ENCODE measurements around the gene DET1.
"Not testable (repeated sequence)": the region's sequence is repeated elsewhere in the genome, so short reads cannot be mapped to it uniquely, and the experiment has no call there.

Gene DET1

GRCh38 chr15:88541709-88542341, 4.7 kb downstream of the DET1 start:
- 91 to 94% methylated on average over 16 of the region's 16 CpGs for WGBS, 2 experiments
- H3K4me1 ChIP-seq (ENCODE audit: control insufficient read depth, insufficient read depth, low read length): peaks cover 3% of the 10 kb centered on the region
- H3K9me3 ChIP-seq (ENCODE audit: control insufficient read depth, low read length): no peaks in the 10 kb centered on the region
- H3K36me3 ChIP-seq (ENCODE audit: control insufficient read depth, insufficient read depth, low read length): no peaks in the 10 kb centered on the region
- no peaks in the 10 kb centered on the region for H3K27me3 ChIP-seq (ENCODE audit: control insufficient read depth, insufficient read depth, low read length, poor library complexity, severe bottlenecking)
- H3K4me3 ChIP-seq (ENCODE audit: insufficient read depth, low read depth, low read length): no peak overlapping the region
- H3K27ac ChIP-seq (ENCODE audit: insufficient read depth, low read depth, low read length, poor library complexity, severe bottlenecking): no peak overlapping the region

GRCh38 chr15:88541111-88541510, 5.4 kb downstream of the DET1 start:
- H3K36me3 ChIP-seq (ENCODE audit: control insufficient read depth, insufficient read depth, low read length); H3K27me3 ChIP-seq (ENCODE audit: control insufficient read depth, insufficient read depth, low read length, poor library complexity, severe bottlenecking); H3K9me3 ChIP-seq (ENCODE audit: control insufficient read depth, low read length); H3K4me1 ChIP-seq (ENCODE audit: control insufficient read depth, insufficient read depth, low read length); H3K4me3 ChIP-seq (ENCODE audit: insufficient read depth, low read depth, low read length); H3K27ac ChIP-seq (ENCODE audit: insufficient read depth, low read depth, low read length, poor library complexity, severe bottlenecking): not testable (repeated sequence)
- WGBS, 2 experiments: 65% methylated on average over 5 to 7 of the region's 9 CpGs

DNA sequence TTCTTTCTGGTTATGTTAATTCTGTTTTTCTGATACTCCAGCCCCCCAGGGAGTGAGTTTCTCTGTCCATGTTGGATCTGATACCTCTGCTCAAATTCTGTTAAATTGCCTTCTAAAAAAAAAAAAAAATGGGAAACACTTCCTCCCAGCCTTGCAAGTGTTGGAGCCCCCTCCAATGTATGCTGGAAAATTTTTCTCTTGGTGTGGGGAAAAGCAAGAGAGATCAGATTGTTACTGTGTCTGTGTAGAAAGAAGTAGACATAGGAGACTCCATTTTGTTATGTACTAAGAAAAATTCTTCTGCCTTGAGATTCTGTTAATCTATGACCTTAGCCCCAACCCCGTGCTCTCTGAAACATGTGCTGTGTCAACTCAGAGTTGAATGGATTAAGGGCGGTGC, 6.1 kb downstream of the DET1 start:
- H3K9me3 ChIP-seq (ENCODE audit: control insufficient read depth, low read length); H3K36me3 ChIP-seq (ENCODE audit: control insufficient read depth, insufficient read depth, low read length); H3K27me3 ChIP-seq (ENCODE audit: control insufficient read depth, insufficient read depth, low read length, poor library complexity, severe bottlenecking); H3K27ac ChIP-seq (ENCODE audit: insufficient read depth, low read depth, low read length, poor library complexity, severe bottlenecking); H3K4me3 ChIP-seq (ENCODE audit: insufficient read depth, low read depth, low read length); H3K4me1 ChIP-seq (ENCODE audit: control insufficient read depth, insufficient read depth, low read length): not testable (repeated sequence)
- WGBS, 2 experiments: no CpG with 5 or more reads among the region's 2 CpGs

DNA sequence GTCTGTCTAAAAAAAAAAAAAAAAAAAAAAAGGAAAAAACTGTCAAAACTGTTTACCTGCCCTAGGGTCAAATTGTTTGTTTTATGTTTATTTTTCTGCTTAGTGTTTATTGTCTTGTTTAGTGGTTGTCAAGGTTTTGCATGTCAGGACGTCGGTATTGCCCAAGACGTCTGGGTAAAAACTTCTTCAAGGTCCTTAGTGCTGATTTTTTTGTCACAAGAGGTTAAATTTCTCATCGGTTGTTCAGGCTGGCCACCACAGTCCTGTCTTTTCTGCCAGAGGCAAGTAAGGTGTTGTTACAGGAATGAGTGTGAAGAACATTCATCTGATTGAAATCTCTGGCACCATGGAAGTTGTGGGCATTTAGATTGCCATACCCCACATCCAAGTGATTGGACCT, 7.0 kb downstream of the DET1 start:
- Histone ChIP-seq H3K36me3 (ENCODE audit: control insufficient read depth, insufficient read depth, low read length) (no peaks in the 10 kb centered on the region), H3K4me1 (ENCODE audit: control insufficient read depth, insufficient read depth, low read length) (peaks cover 3% of the 10 kb centered on the region), H3K4me3 (ENCODE audit: insufficient read depth, low read depth, low read length) (no peak overlapping the region), H3K27ac (ENCODE audit: insufficient read depth, low read depth, low read length, poor library complexity, severe bottlenecking) (no peak overlapping the region), H3K9me3 (ENCODE audit: control insufficient read depth, low read length) (no peaks in the 10 kb centered on the region), H3K27me3 (ENCODE audit: control insufficient read depth, insufficient read depth, low read length, poor library complexity, severe bottlenecking) (no peaks in the 10 kb centered on the region)
- 93 to 94% methylated on average over 4 of the region's 4 CpGs for WGBS, 2 experiments

DNA sequence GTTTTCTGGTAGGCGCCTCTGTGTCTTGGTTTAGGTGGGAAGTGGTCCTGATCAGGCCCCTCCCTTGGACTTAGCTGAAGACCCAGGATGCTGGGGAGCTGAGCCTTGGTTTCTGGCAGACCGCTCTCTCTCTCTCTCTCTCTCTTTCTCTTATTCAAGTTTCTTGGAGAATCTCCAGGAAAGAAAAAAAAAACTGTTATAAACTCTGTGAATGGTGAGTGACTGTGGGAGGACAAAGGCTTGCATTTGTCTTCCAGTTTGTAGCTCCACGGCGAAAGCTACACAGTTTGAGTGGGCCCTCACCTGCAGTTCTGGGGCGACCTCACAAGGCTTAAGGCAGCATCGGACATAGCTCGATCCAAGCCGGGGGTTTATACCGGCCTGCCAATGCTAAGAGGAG, 7.5 kb downstream of the DET1 start:
- H3K9me3 ChIP-seq (ENCODE audit: control insufficient read depth, low read length): no peaks in the 10 kb centered on the region
- H3K4me3 ChIP-seq (ENCODE audit: insufficient read depth, low read depth, low read length): no peak overlapping the region
- H3K4me1 ChIP-seq (ENCODE audit: control insufficient read depth, insufficient read depth, low read length): peaks cover 3% of the 10 kb centered on the region
- WGBS, 2 experiments: 89 to 92% methylated on average over 9 of the region's 9 CpGs
- no peak overlapping the region for H3K27ac ChIP-seq (ENCODE audit: insufficient read depth, low read depth, low read length, poor library complexity, severe bottlenecking)
- no peaks in the 10 kb centered on the region for H3K36me3 ChIP-seq (ENCODE audit: control insufficient read depth, insufficient read depth, low read length)
- no peaks in the 10 kb centered on the region for H3K27me3 ChIP-seq (ENCODE audit: control insufficient read depth, insufficient read depth, low read length, poor library complexity, severe bottlenecking)

DNA sequence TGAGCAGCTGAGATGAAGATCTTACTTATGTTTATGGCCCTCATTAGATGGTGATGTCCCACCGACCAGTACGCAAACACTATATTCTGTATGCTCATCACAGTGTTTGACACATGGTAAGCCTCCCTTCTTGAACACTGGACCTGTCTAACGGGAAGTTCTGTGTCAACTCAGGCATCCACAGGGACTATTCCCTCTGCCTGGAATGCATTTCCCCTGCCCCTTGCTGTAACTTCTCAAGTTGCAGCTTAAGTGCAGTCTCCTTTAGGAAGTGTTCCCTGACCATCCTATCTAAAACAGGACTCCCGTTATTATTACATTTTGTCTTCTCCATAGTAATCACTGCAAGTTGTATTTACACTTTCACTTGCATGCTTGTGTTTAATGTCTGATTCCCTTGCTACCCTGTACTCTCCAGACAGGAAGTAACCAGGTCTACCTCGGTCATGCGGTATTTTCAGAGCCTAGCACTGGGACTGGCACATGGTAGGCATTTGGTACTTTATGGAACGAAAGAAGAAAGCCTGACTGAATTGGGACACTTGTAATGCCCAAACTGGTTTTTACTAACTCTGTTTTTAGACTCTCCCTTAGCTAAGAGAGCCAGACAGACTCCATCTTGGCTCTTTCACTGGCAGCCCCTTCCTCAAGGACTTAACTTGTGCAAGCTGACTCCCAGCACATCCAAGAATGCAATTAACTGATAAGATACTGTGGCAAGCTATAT, 8.7 kb downstream of the DET1 start:
- H3K27me3 ChIP-seq (ENCODE audit: control insufficient read depth, insufficient read depth, low read length, poor library complexity, severe bottlenecking): no peaks in the 10 kb centered on the region
- no peaks in the 10 kb centered on the region for H3K9me3 ChIP-seq (ENCODE audit: control insufficient read depth, low read length)
- H3K27ac ChIP-seq (ENCODE audit: insufficient read depth, low read depth, low read length, poor library complexity, severe bottlenecking): no peak overlapping the region
- H3K4me3 ChIP-seq (ENCODE audit: insufficient read depth, low read depth, low read length): no peak overlapping the region
- H3K36me3 ChIP-seq (ENCODE audit: control insufficient read depth, insufficient read depth, low read length): no peaks in the 10 kb centered on the region
- WGBS, 2 experiments: 93 to 96% methylated on average over 7 of the region's 7 CpGs
- H3K4me1 ChIP-seq (ENCODE audit: control insufficient read depth, insufficient read depth, low read length): peaks cover 3% of the 10 kb centered on the region

DNA sequence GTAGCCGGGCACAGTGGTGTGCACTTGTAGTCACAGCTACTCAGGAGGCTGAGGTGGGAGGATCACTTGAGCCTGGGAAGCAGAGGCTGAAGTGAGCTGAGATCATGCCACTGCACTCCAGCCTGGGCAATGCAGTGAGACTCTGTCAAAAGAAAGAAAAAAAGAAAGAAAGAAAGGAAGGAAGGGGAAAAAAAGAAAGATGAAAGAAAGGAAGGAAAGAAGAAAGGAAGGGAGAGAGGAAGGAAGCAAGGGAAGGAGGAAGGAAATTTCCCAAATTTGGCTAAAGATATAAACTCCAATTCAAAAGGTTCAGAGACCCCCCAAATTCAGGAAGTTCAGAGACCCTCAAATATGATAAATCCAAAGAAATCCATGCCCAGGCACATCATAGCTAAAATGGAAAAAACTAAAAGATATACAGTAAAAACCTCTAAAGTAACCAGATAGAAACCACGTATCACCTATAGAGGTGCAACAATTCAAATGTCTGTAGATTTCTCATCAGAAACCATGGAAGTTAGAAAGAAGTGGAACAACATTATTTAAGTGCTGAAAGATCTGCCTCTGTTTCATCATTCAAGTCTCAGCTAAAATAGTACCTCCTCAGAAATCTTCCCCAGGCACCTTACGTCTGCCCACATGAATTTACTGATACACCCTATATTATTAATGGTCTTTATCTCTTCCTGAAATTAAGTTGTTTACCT, 10.7 kb downstream of the DET1 start:
- no peaks in the 10 kb centered on the region for H3K9me3 ChIP-seq (ENCODE audit: control insufficient read depth, low read length)
- no peak overlapping the region for H3K27ac ChIP-seq (ENCODE audit: insufficient read depth, low read depth, low read length, poor library complexity, severe bottlenecking)
- H3K27me3 ChIP-seq (ENCODE audit: control insufficient read depth, insufficient read depth, low read length, poor library complexity, severe bottlenecking): no peaks in the 10 kb centered on the region
- H3K4me3 ChIP-seq (ENCODE audit: insufficient read depth, low read depth, low read length): no peak overlapping the region
- peaks cover 4% of the 10 kb centered on the region for H3K36me3 ChIP-seq (ENCODE audit: control insufficient read depth, insufficient read depth, low read length)
- no peaks in the 10 kb centered on the region for H3K4me1 ChIP-seq (ENCODE audit: control insufficient read depth, insufficient read depth, low read length)
- WGBS, 2 experiments: 93 to 97% methylated on average over 3 of the region's 3 CpGs

DNA sequence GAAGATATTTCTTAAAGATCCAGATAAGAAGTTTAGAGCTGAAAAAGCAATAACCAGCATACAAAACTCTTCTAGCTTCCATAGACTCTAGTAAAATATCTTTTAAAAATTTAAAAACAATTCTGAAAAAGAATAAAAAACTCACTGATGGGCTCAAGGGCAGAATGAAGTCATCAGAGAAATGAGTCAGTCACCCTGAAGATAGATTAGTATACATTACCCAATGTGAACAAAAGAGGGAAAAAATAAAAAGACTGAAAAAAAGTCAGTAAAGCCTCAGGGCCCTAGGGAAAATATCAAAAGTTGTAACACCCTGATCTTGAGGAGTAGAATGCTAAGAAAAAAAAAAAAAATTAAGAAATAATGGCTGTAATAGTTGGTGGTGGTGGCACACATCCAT, 11.4 kb downstream of the DET1 start:
- Histone ChIP-seq H3K27me3 (ENCODE audit: control insufficient read depth, insufficient read depth, low read length, poor library complexity, severe bottlenecking) (no peaks in the 10 kb centered on the region), H3K27ac (ENCODE audit: insufficient read depth, low read depth, low read length, poor library complexity, severe bottlenecking) (no peak overlapping the region), H3K36me3 (ENCODE audit: control insufficient read depth, insufficient read depth, low read length) (peaks cover 10% of the 10 kb centered on the region), H3K9me3 (ENCODE audit: control insufficient read depth, low read length) (no peaks in the 10 kb centered on the region), H3K4me1 (ENCODE audit: control insufficient read depth, insufficient read depth, low read length) (no peaks in the 10 kb centered on the region), H3K4me3 (ENCODE audit: insufficient read depth, low read depth, low read length) (no peak overlapping the region)

DNA sequence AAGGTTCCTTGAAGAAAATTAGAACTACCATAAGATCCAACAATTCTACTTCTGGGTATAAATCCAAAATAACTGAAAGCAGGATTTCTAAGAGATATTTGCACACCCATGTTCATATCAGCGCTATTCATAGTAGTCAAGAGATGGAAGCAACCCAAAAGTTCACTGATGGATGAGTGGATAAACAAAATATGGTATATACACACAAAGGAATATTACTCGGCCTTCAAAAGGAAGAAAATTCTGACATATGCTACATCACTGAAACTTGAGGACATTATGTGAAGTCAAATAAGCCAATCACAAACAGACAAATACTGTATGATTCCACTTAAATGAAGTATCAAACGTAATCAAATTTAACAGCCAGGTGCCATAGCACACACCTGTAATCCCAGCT, 13.1 kb downstream of the DET1 start:
- H3K27me3 ChIP-seq (ENCODE audit: control insufficient read depth, insufficient read depth, low read length, poor library complexity, severe bottlenecking): no peaks in the 10 kb centered on the region
- no peak overlapping the region for H3K27ac ChIP-seq (ENCODE audit: insufficient read depth, low read depth, low read length, poor library complexity, severe bottlenecking)
- H3K9me3 ChIP-seq (ENCODE audit: control insufficient read depth, low read length): no peaks in the 10 kb centered on the region
- H3K36me3 ChIP-seq (ENCODE audit: control insufficient read depth, insufficient read depth, low read length): peaks cover 13% of the 10 kb centered on the region
- H3K4me3 ChIP-seq (ENCODE audit: insufficient read depth, low read depth, low read length): no peak overlapping the region
- no peaks in the 10 kb centered on the region for H3K4me1 ChIP-seq (ENCODE audit: control insufficient read depth, insufficient read depth, low read length)
- 82 to 86% methylated on average over 2 of the region's 3 CpGs for WGBS, 2 experiments

DNA sequence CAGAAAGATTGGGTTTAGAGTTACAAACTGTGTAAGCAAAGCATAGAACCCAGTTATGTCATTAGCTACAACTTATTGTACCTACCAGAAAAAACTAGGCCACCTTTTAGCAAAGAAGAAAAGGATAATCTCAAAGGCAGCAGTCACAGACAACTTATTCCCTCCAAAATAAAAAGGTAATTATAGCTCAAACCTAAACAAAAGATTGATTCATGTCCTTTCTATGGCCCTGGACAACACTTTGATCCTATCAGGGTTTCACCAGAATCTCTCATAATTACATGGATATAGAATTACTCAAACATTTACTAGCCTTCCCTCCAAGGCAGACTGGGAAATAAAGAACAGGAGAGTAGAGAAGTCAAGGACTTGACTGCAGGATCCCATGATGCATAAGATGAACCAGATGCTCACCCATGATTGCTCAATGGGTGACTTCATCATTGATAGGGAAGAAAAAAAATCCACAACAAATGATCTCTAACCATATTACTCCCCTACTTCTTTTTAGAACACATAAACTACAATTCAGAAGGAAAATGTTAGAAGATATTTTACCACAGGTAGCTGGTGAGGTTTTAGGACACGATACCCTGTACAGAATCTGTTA, 17.4 kb downstream of the DET1 start:
- Histone ChIP-seq H3K4me1 (ENCODE audit: control insufficient read depth, insufficient read depth, low read length) (no peaks in the 10 kb centered on the region), H3K27me3 (ENCODE audit: control insufficient read depth, insufficient read depth, low read length, poor library complexity, severe bottlenecking) (no peaks in the 10 kb centered on the region), H3K4me3 (ENCODE audit: insufficient read depth, low read depth, low read length) (no peak overlapping the region), H3K36me3 (ENCODE audit: control insufficient read depth, insufficient read depth, low read length) (peaks cover 19% of the 10 kb centered on the region), H3K9me3 (ENCODE audit: control insufficient read depth, low read length) (no peaks in the 10 kb centered on the region), H3K27ac (ENCODE audit: insufficient read depth, low read depth, low read length, poor library complexity, severe bottlenecking) (no peak overlapping the region)
- 100% methylated on average over 1 of the region's 1 CpG for WGBS, 2 experiments
